GM06990 (cell line): ENCODE results near the gene ASB7.

Experiments used
- DNase-seq: peaks from one replicate; pipeline ENCODE4 v3.0.0-alpha.2; 2011; ENCODE audit not compliant: insufficient read length; ENCODE audit errors: extremely low read depth
- H3K27me3 ChIP-seq: replicated peaks from 2 replicates; pipeline ENCODE4 v1.6.0; 2011; ENCODE audit warnings: low read length; ENCODE audit not compliant: control insufficient read depth, insufficient read depth
- H3K36me3 ChIP-seq: 2 replicates; pipeline ENCODE4 v1.5.1; 2011; ENCODE audit warnings: low read length; ENCODE audit not compliant: control insufficient read depth, insufficient read depth
- H3K4me3 ChIP-seq: replicated peaks from 2 replicates; pipeline ENCODE4 v1.5.1; 2011; ENCODE audit warnings: low read depth, mild to moderate bottlenecking, control low read depth, low read length
- CTCF ChIP-seq: IDR thresholded peaks from 2 replicates; pipeline ENCODE4 v1.5.1; 2011; ENCODE audit warnings: low read length, control low read depth, mild to moderate bottlenecking, inconsistent platforms; ENCODE audit not compliant: insufficient read depth, poor library complexity, severe bottlenecking

The ASB7 gene

GRCh38 chr15:100663086-100663914, 60.9 kb downstream of the ASB7 start:
- Histone ChIP-seq H3K27me3 (no peaks in the 10 kb centered on the region; the same call in 1 of the 2 replicates), H3K4me3 (no peak overlapping the region), H3K36me3 (no peaks in the 10 kb centered on the region)
- peak; percentile 34 for TF ChIP-seq CTCF
- no peak for DNase-seq

GRCh38 chr15:100663915-100664281, 61.5 kb downstream of the ASB7 start:
- TF ChIP-seq CTCF: no peak

GRCh38 chr15:100665570-100665969, 63.2 kb downstream of the ASB7 start:
- no peak for DNase-seq
- Histone ChIP-seq H3K36me3 (no peaks in the 10 kb centered on the region), H3K4me3 (no peak overlapping the region), H3K27me3 (no peaks in the 10 kb centered on the region; the same call in 1 of the 2 replicates)
- no peak for TF ChIP-seq CTCF

More at GRCh38 chr15:100663915-100664281, 61.5 kb downstream of the ASB7 start:
- Histone ChIP-seq H3K36me3 (no peaks in the 10 kb centered on the region), H3K4me3 (no peak overlapping the region), H3K27me3 (no peaks in the 10 kb centered on the region; the same call in 1 of the 2 replicates)
- no peak for DNase-seq

- no peaks in the 10 kb centered on the region for H3K36me3 ChIP-seq
- DNase-seq: no peak
Measured at GRCh38 chr15:100667405-100668347, 65.3 kb downstream of the ASB7 start.

GRCh38 chr15:100668348-100668745, 66.0 kb downstream of the ASB7 start:
- Histone ChIP-seq H3K4me3 (no peak overlapping the region), H3K36me3 (no peaks in the 10 kb centered on the region), H3K27me3 (peaks cover 2% of the 10 kb centered on the region)
- DNase-seq: no peak
- TF ChIP-seq CTCF: no peak

More at GRCh38 chr15:100667405-100668347, 65.3 kb downstream of the ASB7 start:
- no peak overlapping the region for H3K4me3 ChIP-seq
- no peak for TF ChIP-seq CTCF
- peaks cover 2% of the 10 kb centered on the region for H3K27me3 ChIP-seq
